Trophoblast cell (in vitro differentiated cells and primary cell): ENCODE data around the gene KL.

Experiments used
- DNase-seq, 2 donors: peaks; one replicate each; pipeline ENCODE4 v3.0.0-alpha.2; 2016
- H2AFZ ChIP-seq: 2 replicates; pipeline ENCODE4 v1.6.1; 2013; ENCODE audit warnings: low read length, moderate library complexity, mild to moderate bottlenecking; ENCODE audit not compliant: insufficient read depth, poor library complexity
- H2AK5ac ChIP-seq: 2 replicates; pipeline ENCODE4 v1.6.1; 2013; ENCODE audit warnings: mild to moderate bottlenecking, low read length
- H2BK120ac ChIP-seq: 2 replicates; pipeline ENCODE4 v1.6.1; 2013; ENCODE audit warnings: low read length, mild to moderate bottlenecking, moderate library complexity; ENCODE audit not compliant: insufficient read depth, poor library complexity
- H2BK12ac ChIP-seq: 2 replicates; pipeline ENCODE4 v1.6.1; 2013; ENCODE audit warnings: mild to moderate bottlenecking, low read length, moderate library complexity
- H2BK5ac ChIP-seq: 2 replicates; pipeline ENCODE4 v1.6.1; 2013; ENCODE audit warnings: low read length, low read depth, moderate library complexity, mild to moderate bottlenecking; ENCODE audit not compliant: poor library complexity
- H3K14ac ChIP-seq: 2 replicates; pipeline ENCODE4 v1.6.1; 2013; ENCODE audit warnings: mild to moderate bottlenecking, low read length
- H3K18ac ChIP-seq: 2 replicates; pipeline ENCODE4 v1.6.1; 2013; ENCODE audit warnings: mild to moderate bottlenecking, low read length
- H3K23ac ChIP-seq: 2 replicates; pipeline ENCODE4 v1.6.1; 2013; ENCODE audit warnings: low read length
- H3K27ac ChIP-seq: 2 replicates; pipeline ENCODE4 v1.5.1; 2013; ENCODE audit warnings: low read depth, mild to moderate bottlenecking, inconsistent platforms, low read length, moderate library complexity
- H3K27me3 ChIP-seq: 2 replicates; pipeline ENCODE4 v1.6.1; 2013; ENCODE audit warnings: inconsistent platforms, mild to moderate bottlenecking, low read length, moderate library complexity; ENCODE audit not compliant: insufficient read depth
- H3K36me3 ChIP-seq, 2 experiments: 1 replicate in 1 of 2; 2 replicates in 1 of 2; pipeline ENCODE4 v1.6.1; 2013; ENCODE audit warnings: low read length in 2 of 2, mild to moderate bottlenecking in 2 of 2, moderate library complexity in 1 of 2; ENCODE audit not compliant: insufficient read depth in 2 of 2, control insufficient read depth in 1 of 2
- H3K4ac ChIP-seq: 2 replicates; pipeline ENCODE4 v1.6.1; 2013; ENCODE audit warnings: low read depth, mild to moderate bottlenecking, low read length, moderate library complexity
- H3K4me1 ChIP-seq, 2 experiments: 1 replicate in 1 of 2; 2 replicates in 1 of 2; pipeline ENCODE4 v1.6.1; 2013; ENCODE audit warnings: low read length in 2 of 2, mild to moderate bottlenecking in 2 of 2, moderate library complexity in 1 of 2; ENCODE audit not compliant: insufficient read depth in 2 of 2, control insufficient read depth in 1 of 2
- H3K4me2 ChIP-seq: 2 replicates; pipeline ENCODE4 v1.6.1; 2013; ENCODE audit warnings: inconsistent platforms, mild to moderate bottlenecking, low read length, moderate library complexity
- H3K4me3 ChIP-seq: 2 replicates; pipeline ENCODE4 v1.5.1; 2013; ENCODE audit warnings: mild to moderate bottlenecking, low read depth, low read length, inconsistent platforms
- H3K79me1 ChIP-seq: one replicate; pipeline ENCODE4 v1.6.1; 2013; ENCODE audit warnings: low read length
- H3K79me2 ChIP-seq: 2 replicates; pipeline ENCODE4 v1.6.1; 2013; ENCODE audit warnings: low read length, mild to moderate bottlenecking; ENCODE audit not compliant: control insufficient read depth, insufficient read depth, poor library complexity
- H3K9ac ChIP-seq: 2 replicates; pipeline ENCODE4 v1.6.1; 2013; ENCODE audit warnings: mild to moderate bottlenecking, low read length
- H3K9me3 ChIP-seq: 2 replicates; pipeline ENCODE4 v1.6.1; 2013; ENCODE audit warnings: low read depth, mild to moderate bottlenecking, control low read depth, inconsistent platforms, low read length; ENCODE audit not compliant: insufficient read depth
- H4K12ac ChIP-seq: 2 replicates; pipeline ENCODE4 v1.6.1; 2013; ENCODE audit warnings: low read depth, mild to moderate bottlenecking, low read length, moderate library complexity
- H4K8ac ChIP-seq: 2 replicates; pipeline ENCODE4 v1.6.1; 2013; ENCODE audit warnings: low read depth, mild to moderate bottlenecking, low read length, moderate library complexity
- H4K91ac ChIP-seq: one replicate; pipeline ENCODE4 v1.6.1; 2013; ENCODE audit warnings: low read depth, mild to moderate bottlenecking, low read length, moderate library complexity
- WGBS: extraction: QIAGEN DNeasy Blood & Tissue Kit; methylation state at CpG from one replicate; pipeline ENCODE4 v1.1.7; 2013; ENCODE audit warnings: missing lambda C conversion rate; ENCODE audit not compliant: insufficient read length, insufficient coverage; ENCODE audit errors: extremely low coverage; 5-methylcytosine and 5-hydroxymethylcytosine counted together

Gene KL

DNA sequence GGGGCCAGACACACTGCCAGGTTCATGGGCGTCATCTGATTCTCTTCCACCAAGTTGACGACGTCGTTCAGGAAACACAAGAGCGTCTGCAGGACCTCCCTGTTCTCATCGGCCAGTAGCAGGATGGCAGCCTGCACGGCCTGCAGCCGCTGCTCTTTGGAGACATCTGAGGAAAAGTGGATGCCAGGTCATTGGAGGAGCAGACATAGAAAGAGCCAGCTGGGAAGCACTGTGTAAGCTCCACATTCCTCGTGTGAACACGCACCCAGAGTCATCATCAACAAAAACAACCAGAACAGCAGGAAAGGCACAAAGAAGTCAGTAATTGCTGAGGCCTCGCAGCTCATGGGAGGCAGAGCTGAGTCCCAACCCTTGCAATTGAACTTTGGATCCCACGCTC lies 96.5 kb downstream of the KL start:
- H3K79me1 ChIP-seq, result no peaks in the 10 kb centered on the region
- H3K36me3 ChIP-seq, result peaks cover 16 to 30% of the 10 kb centered on the region in 2 experiments
- H3K18ac ChIP-seq, result no peak overlapping the region
- H3K27me3 ChIP-seq, result no peaks in the 10 kb centered on the region
- peaks cover 4 to 6% of the 10 kb centered on the region in 2 experiments for H3K4me1 ChIP-seq
- no peak overlapping the region for H2BK12ac ChIP-seq
- no peak for DNase-seq
- no CpG with 5 or more reads among the region's 12 CpGs for WGBS
- H3K4ac ChIP-seq, result no peak overlapping the region
- no peak overlapping the region for H4K8ac ChIP-seq
- no peaks in the 10 kb centered on the region for H3K9me3 ChIP-seq
- no peak overlapping the region for H2AFZ ChIP-seq
- H3K4me3 ChIP-seq, result no peak overlapping the region
- H3K79me2 ChIP-seq, result no peaks in the 10 kb centered on the region
- no peak overlapping the region for H3K23ac ChIP-seq
- no peak overlapping the region for H2BK120ac ChIP-seq
- no peak overlapping the region for H3K27ac ChIP-seq
- no peak overlapping the region for H4K12ac ChIP-seq
- no peak overlapping the region for H2AK5ac ChIP-seq
- no peak overlapping the region for H2BK5ac ChIP-seq
- H4K91ac ChIP-seq, result no peak overlapping the region
- H3K9ac ChIP-seq, result no peak overlapping the region
- H3K14ac ChIP-seq, result no peak overlapping the region
- H3K4me2 ChIP-seq, result no peak overlapping the region

- no peaks in the 10 kb centered on the region for H3K9me3 ChIP-seq
- H2BK120ac ChIP-seq, result no peak overlapping the region
- H3K27ac ChIP-seq, result no peak overlapping the region
- H4K8ac ChIP-seq, result no peak overlapping the region
- peaks cover 4 to 7% of the 10 kb centered on the region in 2 experiments for H3K4me1 ChIP-seq
- peaks cover under 1% of the 10 kb centered on the region for H3K79me1 ChIP-seq
- H3K9ac ChIP-seq, result no peak overlapping the region
- H2AK5ac ChIP-seq, result no peak overlapping the region
- no peaks in the 10 kb centered on the region for H3K79me2 ChIP-seq
- no peaks in the 10 kb centered on the region for H3K27me3 ChIP-seq
- H4K91ac ChIP-seq, result no peak overlapping the region
- H3K4me2 ChIP-seq, result no peak overlapping the region
- no peak overlapping the region for H3K23ac ChIP-seq
- no peak overlapping the region for H2AFZ ChIP-seq
- H2BK12ac ChIP-seq, result no peak overlapping the region
- no peak overlapping the region for H3K4me3 ChIP-seq
- H3K14ac ChIP-seq, result no peak overlapping the region
- no peak overlapping the region for H3K18ac ChIP-seq
- no peak overlapping the region for H3K4ac ChIP-seq
- no peak overlapping the region for H2BK5ac ChIP-seq
- no peak for DNase-seq
- peaks cover 17 to 31% of the 10 kb centered on the region in 2 experiments for H3K36me3 ChIP-seq
- no CpG with 5 or more reads among the region's 5 CpGs for WGBS
- H4K12ac ChIP-seq, result no peak overlapping the region
These were observed 97.9 kb downstream of the KL start for GRCh38 chr13:33114146-33114545.

- Histone ChIP-seq H3K18ac (no peak overlapping the region), H4K91ac (no peak overlapping the region), H3K79me1 (peaks cover 2% of the 10 kb centered on the region), H3K14ac (no peak overlapping the region), H3K4me3 (no peak overlapping the region), H3K27me3 (no peaks in the 10 kb centered on the region), H3K27ac (no peak overlapping the region), H2BK12ac (no peak overlapping the region), H3K4me1 (peaks cover 7 to 11% of the 10 kb centered on the region in 2 experiments), H3K4me2 (no peak overlapping the region), H3K36me3 (peaks cover 13 to 26% of the 10 kb centered on the region in 2 experiments), H3K79me2 (no peaks in the 10 kb centered on the region), H2AK5ac (no peak overlapping the region), H3K9me3 (no peaks in the 10 kb centered on the region), H4K8ac (no peak overlapping the region), H3K9ac (no peak overlapping the region), H4K12ac (no peak overlapping the region), H3K4ac (no peak overlapping the region), H3K23ac (no peak overlapping the region), H2AFZ (no peak overlapping the region), H2BK120ac (no peak overlapping the region), H2BK5ac (no peak overlapping the region)
- no CpG with 5 or more reads among the region's 2 CpGs for WGBS
- no peak for DNase-seq
These were observed 99.1 kb downstream of the KL start for GRCh38 chr13:33115274-33115673.
